ENCODE measurements around the gene OGFRL1. TPM values are rescaled to one million over a fixed set of nuclear protein-coding genes. Genes with fewer than 3 reads are reported as not detected.
"Not testable (repeated sequence)": the region's sequence is repeated elsewhere in the genome, so short reads cannot be mapped to it uniquely, and the experiment has no call there.

The OGFRL1 gene
- total and polyA plus RNA-seq, 5 donors from 2014 or later, result 1.3 to 8.8 (median 2.0) TPM

- H3K27me3 ChIP-seq (ENCODE audit: control insufficient read depth, insufficient read depth, low read length), result peaks cover 2% of the 10 kb centered on the region
- ATAC-seq (ENCODE audit: low read depth in 2 of 2) (no peak), DNase-seq (no peak)
- Mint-ChIP-seq H3K4me1 (peaks cover 0 to 3% (median 0%) of the 10 kb centered on the region in 4 donors), H3K36me3 (no peaks in the 10 kb centered on the region), H3K27me3 (peaks cover 7% of the 10 kb centered on the region), H3K4me3 (no peak overlapping the region), H3K9me3 (peaks cover 0 to 3% (median 0%) of the 10 kb centered on the region in 7 donors), H3K27ac (no peak overlapping the region)
- no peaks in the 10 kb centered on the region for H3K4me1 ChIP-seq (ENCODE audit: control insufficient read depth, insufficient read depth, low read length, poor library complexity, severe bottlenecking)
- no peaks in the 10 kb centered on the region for H3K9me3 ChIP-seq (ENCODE audit: control insufficient read depth in 2 of 2, low read length in 2 of 2)
- no peaks in the 10 kb centered on the region for H3K36me3 ChIP-seq (ENCODE audit: control insufficient read depth, insufficient read depth, low read length)
- no peak overlapping the region for H3K27ac ChIP-seq (ENCODE audit: insufficient read depth, low read length, poor library complexity, severe bottlenecking)
- no peak overlapping the region for H3K4me3 ChIP-seq (ENCODE audit: low read depth, low read length)
Observed at GRCh38 chr6:71252410-71252809, 36.2 kb upstream of the OGFRL1 start.

DNA sequence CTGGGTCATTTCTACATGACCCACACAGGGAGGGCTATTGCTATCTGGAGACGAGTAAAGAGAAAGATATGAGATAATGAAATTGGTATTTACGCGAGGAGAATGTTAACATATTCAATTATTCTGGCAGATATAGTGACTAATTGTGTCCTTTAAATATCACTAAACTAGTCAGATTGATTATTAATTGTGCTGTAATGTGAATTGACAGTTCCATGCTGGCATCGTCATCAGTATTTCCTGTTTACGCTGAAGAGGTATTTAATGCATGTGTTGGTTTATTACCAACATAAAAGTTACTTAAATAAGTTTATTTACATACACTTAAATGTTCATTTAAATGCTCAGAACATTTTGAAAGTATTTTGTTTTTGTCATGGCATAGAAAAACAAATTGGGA is 35.7 kb upstream of the OGFRL1 start:
- H3K4me1 ChIP-seq (ENCODE audit: control insufficient read depth, insufficient read depth, low read length, poor library complexity, severe bottlenecking), result no peaks in the 10 kb centered on the region
- no peaks in the 10 kb centered on the region for H3K36me3 ChIP-seq (ENCODE audit: control insufficient read depth, insufficient read depth, low read length)
- no peak for ATAC-seq (ENCODE audit: low read depth in 2 of 2)
- Mint-ChIP-seq H3K4me3 (no peak overlapping the region), H3K4me1 (peaks cover 0 to 3% (median 0%) of the 10 kb centered on the region in 4 donors), H3K9me3 (peaks cover 0 to 3% (median 0%) of the 10 kb centered on the region in 7 donors), H3K27ac (no peak overlapping the region), H3K27me3 (peaks cover 7% of the 10 kb centered on the region), H3K36me3 (no peaks in the 10 kb centered on the region)
- no peak for DNase-seq
- no peak overlapping the region for H3K27ac ChIP-seq (ENCODE audit: insufficient read depth, low read length, poor library complexity, severe bottlenecking)
- H3K9me3 ChIP-seq (ENCODE audit: control insufficient read depth in 2 of 2, low read length in 2 of 2), result no peaks in the 10 kb centered on the region
- no peak overlapping the region for H3K4me3 ChIP-seq (ENCODE audit: low read depth, low read length)
- peaks cover 2% of the 10 kb centered on the region for H3K27me3 ChIP-seq (ENCODE audit: control insufficient read depth, insufficient read depth, low read length)

GRCh38 chr6:71254323-71254722 is 34.3 kb upstream of the OGFRL1 start:
- ATAC-seq (ENCODE audit: low read depth in 2 of 2), result no peak
- H3K36me3 ChIP-seq (ENCODE audit: control insufficient read depth, insufficient read depth, low read length), result no peaks in the 10 kb centered on the region
- H3K36me3 Mint-ChIP-seq, result no peaks in the 10 kb centered on the region

GRCh38 chr6:71258078-71258866 is 30.3 kb upstream of the OGFRL1 start:
- H3K4me3 ChIP-seq (ENCODE audit: low read depth, low read length), result no peak overlapping the region
- H3K4me3 Mint-ChIP-seq, result no peak overlapping the region
- H3K36me3 ChIP-seq (ENCODE audit: control insufficient read depth, insufficient read depth, low read length), result no peaks in the 10 kb centered on the region
- H3K9me3 ChIP-seq (ENCODE audit: control insufficient read depth in 2 of 2, low read length in 2 of 2), result no peaks in the 10 kb centered on the region
- no peak overlapping the region for H3K27ac Mint-ChIP-seq
- H3K27me3 Mint-ChIP-seq, result peaks cover 7% of the 10 kb centered on the region
- H3K36me3 Mint-ChIP-seq, result no peaks in the 10 kb centered on the region
- ATAC-seq (ENCODE audit: low read depth in 2 of 2) (no peak), DNase-seq (no peak)
- H3K4me1 ChIP-seq (ENCODE audit: control insufficient read depth, insufficient read depth, low read length, poor library complexity, severe bottlenecking), result no peaks in the 10 kb centered on the region
- peaks cover 2% of the 10 kb centered on the region for H3K27me3 ChIP-seq (ENCODE audit: control insufficient read depth, insufficient read depth, low read length)
- H3K9me3 Mint-ChIP-seq, result peaks cover 0 to 3% (median 0%) of the 10 kb centered on the region in 7 donors
- no peaks in the 10 kb centered on the region for H3K4me1 Mint-ChIP-seq
- H3K27ac ChIP-seq (ENCODE audit: insufficient read depth, low read length, poor library complexity, severe bottlenecking), result no peak overlapping the region

More at GRCh38 chr6:71254323-71254722, 34.3 kb upstream of the OGFRL1 start:
- peaks cover 7% of the 10 kb centered on the region for H3K27me3 Mint-ChIP-seq
- peaks cover 0 to 3% (median 0%) of the 10 kb centered on the region in 4 donors for H3K4me1 Mint-ChIP-seq
- peaks cover 2% of the 10 kb centered on the region for H3K27me3 ChIP-seq (ENCODE audit: control insufficient read depth, insufficient read depth, low read length)
- no peak overlapping the region for H3K27ac ChIP-seq (ENCODE audit: insufficient read depth, low read length, poor library complexity, severe bottlenecking)
- no peak overlapping the region for H3K27ac Mint-ChIP-seq
- peaks cover 0 to 3% (median 0%) of the 10 kb centered on the region in 7 donors for H3K9me3 Mint-ChIP-seq
- no peak overlapping the region for H3K4me3 ChIP-seq (ENCODE audit: low read depth, low read length)
- no peaks in the 10 kb centered on the region for H3K4me1 ChIP-seq (ENCODE audit: control insufficient read depth, insufficient read depth, low read length, poor library complexity, severe bottlenecking)
- no peak overlapping the region for H3K4me3 Mint-ChIP-seq
- no peaks in the 10 kb centered on the region for H3K9me3 ChIP-seq (ENCODE audit: control insufficient read depth in 2 of 2, low read length in 2 of 2)
- no peak for DNase-seq

GRCh38 chr6:71259888-71260604 is 28.6 kb upstream of the OGFRL1 start:
- Mint-ChIP-seq H3K27me3 (no peaks in the 10 kb centered on the region), H3K27ac (no peak overlapping the region)

GRCh38 chr6:71262914-71263313 is 25.7 kb upstream of the OGFRL1 start:
- H3K4me3 ChIP-seq (ENCODE audit: low read depth, low read length), result no peak overlapping the region
- Mint-ChIP-seq H3K4me1 (no peaks in the 10 kb centered on the region), H3K27ac (no peak overlapping the region), H3K27me3 (no peaks in the 10 kb centered on the region), H3K4me3 (no peak overlapping the region), H3K36me3 (no peaks in the 10 kb centered on the region), H3K9me3 (peaks cover 0 to 2% (median 0%) of the 10 kb centered on the region in 7 donors)
- DNase-seq (no peak), ATAC-seq (ENCODE audit: low read depth in 2 of 2) (no peak)
- H3K4me1 ChIP-seq (ENCODE audit: control insufficient read depth, insufficient read depth, low read length, poor library complexity, severe bottlenecking), result no peaks in the 10 kb centered on the region
- H3K27me3 ChIP-seq (ENCODE audit: control insufficient read depth, insufficient read depth, low read length), result no peaks in the 10 kb centered on the region
- H3K27ac ChIP-seq (ENCODE audit: insufficient read depth, low read length, poor library complexity, severe bottlenecking), result no peak overlapping the region
- no peaks in the 10 kb centered on the region for H3K36me3 ChIP-seq (ENCODE audit: control insufficient read depth, insufficient read depth, low read length)
- H3K9me3 ChIP-seq (ENCODE audit: control insufficient read depth in 2 of 2, low read length in 2 of 2), result no peaks in the 10 kb centered on the region

More at GRCh38 chr6:71259888-71260604, 28.6 kb upstream of the OGFRL1 start:
- Histone ChIP-seq H3K4me3 (ENCODE audit: low read depth, low read length) (no peak overlapping the region), H3K9me3 (ENCODE audit: control insufficient read depth in 2 of 2, low read length in 2 of 2) (no peaks in the 10 kb centered on the region), H3K27ac (ENCODE audit: insufficient read depth, low read length, poor library complexity, severe bottlenecking) (no peak overlapping the region), H3K27me3 (ENCODE audit: control insufficient read depth, insufficient read depth, low read length) (no peaks in the 10 kb centered on the region), H3K36me3 (ENCODE audit: control insufficient read depth, insufficient read depth, low read length) (no peaks in the 10 kb centered on the region), H3K4me1 (ENCODE audit: control insufficient read depth, insufficient read depth, low read length, poor library complexity, severe bottlenecking) (no peaks in the 10 kb centered on the region)
- H3K36me3 Mint-ChIP-seq, result no peaks in the 10 kb centered on the region
- H3K4me3 Mint-ChIP-seq, result no peak overlapping the region
- ATAC-seq (ENCODE audit: low read depth in 2 of 2) (no peak), DNase-seq (no peak)
- peaks cover 0 to 3% (median 0%) of the 10 kb centered on the region in 7 donors for H3K9me3 Mint-ChIP-seq
- no peaks in the 10 kb centered on the region for H3K4me1 Mint-ChIP-seq

DNA sequence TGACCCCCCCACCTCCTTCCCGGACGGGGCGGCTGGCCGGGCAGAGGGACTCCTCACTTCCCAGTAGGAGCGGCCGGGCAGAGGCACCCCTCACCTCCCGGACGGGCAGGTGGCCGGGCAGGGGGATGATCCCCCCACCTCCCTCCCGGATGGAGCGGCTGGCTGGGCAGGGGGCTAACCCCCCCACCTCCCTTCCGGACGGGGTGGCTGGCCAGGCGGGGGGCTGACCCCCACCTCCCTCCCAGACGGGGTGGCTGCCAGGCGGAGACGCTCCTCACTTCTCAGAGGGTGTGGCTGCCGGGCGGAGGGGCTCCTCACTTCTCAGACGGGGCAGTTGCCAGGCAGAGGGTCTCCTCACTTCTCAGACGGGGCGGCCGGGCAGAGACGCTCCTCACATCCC is 22.2 kb upstream of the OGFRL1 start:
- H3K9me3 ChIP-seq (ENCODE audit: control insufficient read depth in 2 of 2, low read length in 2 of 2); H3K27ac Mint-ChIP-seq; H3K4me3 Mint-ChIP-seq; H3K36me3 Mint-ChIP-seq; ATAC-seq (ENCODE audit: low read depth in 2 of 2); H3K9me3 Mint-ChIP-seq; H3K4me1 Mint-ChIP-seq; DNase-seq; H3K4me3 ChIP-seq (ENCODE audit: low read depth, low read length); H3K4me1 ChIP-seq (ENCODE audit: control insufficient read depth, insufficient read depth, low read length, poor library complexity, severe bottlenecking); H3K27me3 Mint-ChIP-seq; H3K36me3 ChIP-seq (ENCODE audit: control insufficient read depth, insufficient read depth, low read length); H3K27me3 ChIP-seq (ENCODE audit: control insufficient read depth, insufficient read depth, low read length); H3K27ac ChIP-seq (ENCODE audit: insufficient read depth, low read length, poor library complexity, severe bottlenecking): not testable (repeated sequence)

Data from CD4-positive, CD25-positive, alpha-beta regulatory T cell (primary cell).